ENCODE measurements around the gene PRELP.

- TF ChIP-seq CTCF (IDR thresholded peaks at IDR 0.05 in 2 of 3, conservative IDR thresholded peaks at IDR 0.05 in 1 of 3; ENCODE audit: control insufficient read depth in 2 of 3, extremely low read depth in 1 of 3, insufficient read depth in 1 of 3, low read depth in 3 of 3, low read length in 3 of 3) (no peak), POLR2A (IDR thresholded peaks at IDR 0.05; ENCODE audit: low read depth, low read length) (no peak), JUND (IDR thresholded peaks at IDR 0.05; ENCODE audit: low read depth, low read length) (no peak), MAX (IDR thresholded peaks at IDR 0.05; ENCODE audit: low read depth, low read length) (no peak), ZBTB11 (CRISPR knock-in tag; IDR thresholded peaks at IDR 0.05) (no peak), ZBTB4 (CRISPR knock-in tag; IDR thresholded peaks at IDR 0.05) (no peak), SMC3 (IDR thresholded peaks at IDR 0.05; ENCODE audit: borderline replicate concordance, low read length) (no peak), EP300 (IDR thresholded peaks at IDR 0.05; ENCODE audit: borderline replicate concordance in 1 of 2, control insufficient read depth in 1 of 2, low read depth in 2 of 2, low read length in 2 of 2) (no peak), STAT3 (IDR thresholded peaks at IDR 0.05; ENCODE audit: low read depth, low read length) (no peak), USF1 (IDR thresholded peaks at IDR 0.05; ENCODE audit: borderline replicate concordance, extremely low read length, insufficient read depth, low read depth, low read length) (no peak)
Measured at GRCh38 chr1:203513585-203514031, 38.0 kb downstream of the PRELP start.

Measured in GM12878 (cell line).